Measurements from ENCODE around the gene RCOR3.
"Not testable (repeated sequence)": the region's sequence is repeated elsewhere in the genome, so short reads cannot be mapped to it uniquely, and the experiment has no call there.

RCOR3 gene

GRCh38 chr1:211318576-211319280 is 59.6 kb downstream of the RCOR3 start:
- Histone ChIP-seq H3K27me3 (no peaks in the 10 kb centered on the region), H3K4me1 (peaks cover 0 to 9% (median 0%) of the 10 kb centered on the region in 10 experiments; a peak in 3 of 20 replicates), H3K27ac (no peak overlapping the region), H3K9ac (no peak overlapping the region), H3K4me3 (no peak overlapping the region), H3K4me2 (no peak overlapping the region), H3K9me3 (replicated peaks in 1 of 11) (no peaks in the 10 kb centered on the region), H4K20me1 (no peaks in the 10 kb centered on the region), H3K36me3 (peaks cover 18 to 36% (median 27%) of the 10 kb centered on the region in 11 experiments)
- TF ChIP-seq Cebpa-rat (IDR thresholded peaks at IDR 0.05): 0 out of 22 replicates have a peak, but pooled peaks of 1 of the 11 experiments have one; percentile 27

GRCh38 chr1:211319892-211320291 is 60.7 kb downstream of the RCOR3 start:
- Histone ChIP-seq H4K20me1 (no peaks in the 10 kb centered on the region), H3K27me3 (no peaks in the 10 kb centered on the region), H3K9me3 (replicated peaks in 1 of 11) (no peaks in the 10 kb centered on the region), H3K4me2 (no peak overlapping the region), H3K27ac (no peak overlapping the region), H3K36me3 (peaks cover 7 to 24% (median 16%) of the 10 kb centered on the region in 11 experiments; a peak in 19 of 22 replicates), H3K4me3 (no peak overlapping the region), H3K9ac (no peak overlapping the region), H3K4me1 (peaks cover 0 to 9% (median 0%) of the 10 kb centered on the region in 10 experiments; a peak in 3 of 20 replicates)
- TF ChIP-seq Cebpa-rat (IDR thresholded peaks at IDR 0.05): no peak

- no peak overlapping the region for H3K4me2 ChIP-seq
- H3K4me3 ChIP-seq: no peak overlapping the region
- TF ChIP-seq Cebpa-rat (IDR thresholded peaks at IDR 0.05): no peak
- H3K4me1 ChIP-seq: peaks cover under 1 to 11% (median 3%) of the 10 kb centered on the region in 10 experiments; a peak in 14 of 20 replicates
- no peaks in the 10 kb centered on the region for H3K9me3 ChIP-seq (replicated peaks in 1 of 11)
- no peaks in the 10 kb centered on the region for H4K20me1 ChIP-seq
- H3K36me3 ChIP-seq: peaks cover 0 to 14% (median 8%) of the 10 kb centered on the region in 11 experiments; a peak in 12 of 22 replicates
- H3K9ac ChIP-seq: no peak overlapping the region
- H3K27ac ChIP-seq: no peak overlapping the region
- no peaks in the 10 kb centered on the region for H3K27me3 ChIP-seq
Measured at GRCh38 chr1:211320980-211321379, 61.8 kb downstream of the RCOR3 start.

GRCh38 chr1:211321646-211322045 is 62.5 kb downstream of the RCOR3 start:
- H3K4me3 ChIP-seq; H3K9me3 ChIP-seq (replicated peaks in 1 of 11); H3K9ac ChIP-seq; H3K27ac ChIP-seq; H4K20me1 ChIP-seq; H3K36me3 ChIP-seq; H3K4me2 ChIP-seq; H3K27me3 ChIP-seq: not testable (repeated sequence)
- H3K4me1 ChIP-seq: peaks cover 4 to 15% (median 8%) of the 10 kb centered on the region in 10 experiments; a peak in 14 of 20 replicates

- H4K20me1 ChIP-seq: peaks cover 0 to 10% (median 5%) of the 10 kb centered on the region in 11 experiments; a peak in 11 of 22 replicates
- H3K4me1 ChIP-seq: peaks cover 16 to 23% (median 21%) of the 10 kb centered on the region in 10 experiments; a peak in 19 of 20 replicates
- no peaks in the 10 kb centered on the region for H3K36me3 ChIP-seq
- no peaks in the 10 kb centered on the region for H3K27me3 ChIP-seq
- TF ChIP-seq Cebpa-rat (IDR thresholded peaks at IDR 0.05): no peak
- H3K27ac ChIP-seq: no peak overlapping the region
- no peaks in the 10 kb centered on the region for H3K9me3 ChIP-seq (replicated peaks in 1 of 11)
- no peak overlapping the region for H3K4me3 ChIP-seq
- H3K9ac ChIP-seq: no peak overlapping the region
- no peak overlapping the region for H3K4me2 ChIP-seq
Measured at GRCh38 chr1:211323156-211324063, 64.2 kb downstream of the RCOR3 start.

- Histone ChIP-seq H3K9me3 (replicated peaks in 1 of 11) (no peaks in the 10 kb centered on the region), H4K20me1 (peaks cover 0 to 28% (median 21%) of the 10 kb centered on the region in 11 experiments; a peak in 16 of 22 replicates), H3K36me3 (no peaks in the 10 kb centered on the region), H3K27me3 (no peaks in the 10 kb centered on the region), H3K4me1 (peaks cover 15 to 41% (median 38%) of the 10 kb centered on the region in 10 experiments; a peak in 19 of 20 replicates), H3K27ac (no peak overlapping the region), H3K4me2 (no peak overlapping the region), H3K9ac (no peak overlapping the region), H3K4me3 (no peak overlapping the region)
- no peak for TF ChIP-seq Cebpa-rat (IDR thresholded peaks at IDR 0.05)
Measured at GRCh38 chr1:211324992-211325775, 66.0 kb downstream of the RCOR3 start.

GRCh38 chr1:211326140-211326527 is 67.0 kb downstream of the RCOR3 start:
- Histone ChIP-seq H4K20me1 (peaks cover 0 to 38% (median 21%) of the 10 kb centered on the region in 11 experiments; a peak in 16 of 22 replicates), H3K27ac (peak overlapping the region; percentile 50 to 86 (median 81); a peak in 20 of 22 replicates), H3K4me2 (peak overlapping the region; percentile 88 to 97 (median 95)), H3K9me3 (replicated peaks in 1 of 11) (no peaks in the 10 kb centered on the region), H3K9ac (peak overlapping the region; percentile 80 to 88 (median 87)), H3K4me3 (peak overlapping the region; percentile 73 to 90 (median 80)), H3K36me3 (no peaks in the 10 kb centered on the region), H3K4me1 (peaks cover 15 to 48% (median 42%) of the 10 kb centered on the region in 10 experiments; a peak in 19 of 20 replicates), H3K27me3 (no peaks in the 10 kb centered on the region)
- TF ChIP-seq Cebpa-rat (IDR thresholded peaks at IDR 0.05): no peak

GRCh38 chr1:211326528-211327345 is 67.6 kb downstream of the RCOR3 start, which contains the start of gene TRAF5:
Gene TRAF5, plus strand, starts transcription at chr1:211326833. Its CDS starts 26,407 bp downstream, at chr1:211353240.
- no peaks in the 10 kb centered on the region for H3K9me3 ChIP-seq (replicated peaks in 1 of 11)
- H3K4me3 ChIP-seq: peak within 1 kb of the TSS; percentile 73 to 90 (median 80)
- H3K9ac ChIP-seq: peak within 1 kb of the TSS; percentile 80 to 88 (median 87)
- peaks cover 17 to 53% (median 47%) of the 10 kb centered on the region in 10 experiments for H3K4me1 ChIP-seq
- H3K27ac ChIP-seq: peak within 1 kb of the TSS; percentile 50 to 86 (median 81); a peak in 21 of 22 replicates
- H3K27me3 ChIP-seq: no peaks in the 10 kb centered on the region
- TF ChIP-seq Cebpa-rat (IDR thresholded peaks at IDR 0.05): no peak
- H3K36me3 ChIP-seq: no peaks in the 10 kb centered on the region
- peak within 1 kb of the TSS; percentile 88 to 97 (median 95) for H3K4me2 ChIP-seq
- H4K20me1 ChIP-seq: peaks cover 0 to 43% (median 21%) of the 10 kb centered on the region in 11 experiments; a peak in 16 of 22 replicates
